UCSD-AML1 (cell line): Measurements from ENCODE around the gene SYK.
"Not testable (repeated sequence)": the region's sequence is repeated elsewhere in the genome, so short reads cannot be mapped to it uniquely, and the experiment has no call there.

Source experiments
- DNase-seq: peaks from one replicate; lab custom pipeline; 2025; ENCODE audit not compliant: unreplicated experiment; lab: John Stamatoyannopoulos, UW

The SYK gene

DNA sequence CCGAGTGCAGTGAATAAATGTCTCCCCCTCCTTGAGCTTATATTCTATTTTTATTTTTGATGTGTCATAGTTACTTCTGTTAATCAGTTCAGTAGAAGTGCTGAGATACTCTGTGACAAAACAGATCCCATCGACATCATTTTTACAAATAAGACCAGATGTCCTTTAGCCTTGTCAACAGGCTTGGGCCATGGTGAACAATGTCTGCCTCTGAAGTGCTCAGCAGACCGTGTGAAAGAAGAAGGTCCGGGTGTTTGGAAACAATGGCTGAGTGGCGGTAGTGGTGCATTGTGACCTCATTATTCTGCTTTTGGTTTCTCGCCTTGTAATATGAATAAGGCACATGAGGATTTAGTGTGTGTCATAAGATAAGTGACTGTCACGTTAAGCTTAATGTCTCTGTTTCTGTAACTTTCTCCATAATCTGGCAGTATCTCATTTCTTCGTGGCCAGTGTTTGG, 71.2 kb downstream of the SYK start:
- no peak for DNase-seq

DNA sequence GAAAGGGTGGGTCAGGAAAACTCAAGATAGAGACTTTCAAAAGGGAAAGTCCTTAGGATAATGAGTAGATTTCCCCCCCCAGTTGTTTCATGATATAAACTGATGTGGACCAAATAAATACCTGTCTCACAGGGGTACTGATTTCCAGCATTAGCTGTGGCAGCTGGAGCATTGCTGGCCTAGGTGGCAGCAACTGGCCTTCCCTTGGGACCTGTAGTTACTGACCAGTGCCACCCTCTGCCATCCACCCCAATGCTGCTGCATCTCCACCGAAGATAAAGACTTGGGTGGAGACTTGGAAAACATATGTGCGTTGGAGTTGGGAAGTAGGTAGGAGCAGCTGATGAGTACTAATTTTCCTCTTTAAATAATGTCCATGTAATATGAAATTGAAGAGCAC, 71.8 kb downstream of the SYK start:
- DNase-seq = no peak

DNA sequence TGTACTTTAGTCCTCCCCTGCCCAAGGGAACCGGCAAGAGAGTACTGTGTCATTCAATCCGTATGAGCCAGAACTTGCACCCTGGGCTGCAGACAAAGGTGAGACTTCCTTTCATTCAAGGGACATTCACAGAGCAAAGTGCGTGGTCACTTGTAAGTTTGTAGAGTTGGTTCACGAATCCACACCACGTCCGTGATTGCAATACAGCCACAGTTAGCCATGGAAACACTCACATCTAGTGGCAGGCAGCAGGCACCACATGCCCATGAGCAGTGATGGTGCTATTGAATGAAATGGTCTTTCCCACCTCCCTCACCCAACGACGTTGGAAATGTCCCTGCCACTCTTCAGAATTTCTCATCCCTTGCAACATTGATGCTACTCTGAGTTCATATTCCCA, 72.6 kb downstream of the SYK start:
- DNase-seq = no peak

DNA sequence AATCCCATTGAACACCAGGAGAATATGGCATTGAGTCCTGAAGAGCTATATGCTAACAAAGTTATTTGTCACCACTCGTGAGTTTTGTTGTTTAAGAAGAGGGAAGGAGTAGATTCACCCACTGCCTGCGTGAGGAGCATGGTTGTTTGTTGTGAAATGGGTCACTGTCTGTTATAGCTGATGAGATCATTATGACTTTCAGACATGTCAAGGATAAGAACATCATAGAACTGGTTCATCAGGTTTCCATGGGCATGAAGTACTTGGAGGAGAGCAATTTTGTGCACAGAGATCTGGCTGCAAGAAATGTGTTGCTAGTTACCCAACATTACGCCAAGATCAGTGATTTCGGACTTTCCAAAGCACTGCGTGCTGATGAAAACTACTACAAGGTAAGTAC, 76.9 kb downstream of the SYK start:
- no peak for DNase-seq

- no peak for DNase-seq
These were observed 78.4 kb downstream of the SYK start for GRCh38 chr9:90880066-90880465.

DNA sequence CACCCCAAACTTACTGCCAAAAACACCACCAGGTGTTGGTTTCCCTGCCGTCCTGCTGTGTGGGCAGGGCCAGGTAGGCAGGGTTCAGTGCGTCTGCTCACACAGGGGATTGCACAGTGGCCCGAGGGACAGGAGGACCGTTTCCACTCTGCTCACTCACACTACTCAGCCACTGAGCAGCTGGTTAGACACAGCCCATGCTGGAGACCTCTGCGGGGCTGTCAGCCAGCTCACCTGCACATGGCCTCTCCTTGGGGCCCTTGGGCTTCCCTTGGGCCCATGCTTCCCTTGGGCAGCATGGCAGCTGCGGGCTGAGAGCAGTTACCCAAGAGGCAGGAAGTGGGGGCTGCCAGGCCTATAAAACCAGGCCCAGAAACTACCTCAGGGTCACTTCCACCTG, 79.0 kb downstream of the SYK start:
- no peak for DNase-seq

DNA sequence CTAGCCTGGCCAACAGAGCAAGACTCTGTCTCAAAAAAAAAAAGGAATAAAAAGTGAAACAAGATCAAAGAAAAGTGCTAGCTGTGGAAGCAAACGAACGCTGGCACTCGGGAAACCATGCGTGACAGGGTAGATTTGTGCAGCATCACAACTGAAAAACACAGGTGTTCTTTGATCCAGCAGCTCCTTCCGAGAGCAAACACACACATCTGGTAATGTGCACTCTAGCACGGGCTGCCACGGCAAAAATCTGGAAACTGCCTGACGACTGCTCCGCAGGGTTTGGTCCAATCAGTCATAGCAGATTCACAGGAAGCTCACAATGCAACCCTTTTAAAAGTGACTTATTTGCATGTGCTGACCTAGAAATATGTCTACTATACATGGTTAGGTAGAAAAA, 80.0 kb downstream of the SYK start:
- DNase-seq = no peak

DNA sequence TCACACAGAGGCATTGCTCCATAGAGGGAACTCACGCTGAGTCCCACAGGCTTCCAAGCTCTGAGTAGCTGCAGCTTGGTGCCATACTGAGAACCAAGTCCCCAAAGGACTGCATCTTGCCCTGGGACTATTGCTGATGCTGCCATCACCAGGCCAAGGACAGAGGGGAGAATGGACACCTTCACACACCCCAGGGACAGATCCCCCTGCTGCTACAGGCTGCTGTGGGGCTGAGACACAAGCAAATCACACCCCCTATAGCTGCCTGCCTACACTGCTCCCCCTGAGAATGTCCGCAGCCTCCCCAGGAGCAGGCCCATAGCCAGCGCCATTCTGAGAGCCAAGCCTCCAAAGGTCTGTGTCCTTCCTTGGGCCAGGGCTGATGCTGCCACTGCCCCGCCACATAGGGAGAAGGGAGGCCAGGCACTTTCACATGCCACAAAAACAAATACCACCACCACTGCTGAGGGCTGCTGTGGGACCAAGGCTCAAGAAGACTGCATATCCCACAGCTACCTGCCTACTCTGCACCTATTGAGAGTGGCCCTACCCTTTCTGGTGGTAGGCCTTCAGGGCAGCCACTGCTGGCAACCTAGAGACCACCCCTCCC, 81.5 kb downstream of the SYK start:
- no peak for DNase-seq

GRCh38 chr9:90883661-90884060, 82.0 kb downstream of the SYK start:
- no peak for DNase-seq

- no peak for DNase-seq
These were observed 82.6 kb downstream of the SYK start for GRCh38 chr9:90884178-90884577.

DNA sequence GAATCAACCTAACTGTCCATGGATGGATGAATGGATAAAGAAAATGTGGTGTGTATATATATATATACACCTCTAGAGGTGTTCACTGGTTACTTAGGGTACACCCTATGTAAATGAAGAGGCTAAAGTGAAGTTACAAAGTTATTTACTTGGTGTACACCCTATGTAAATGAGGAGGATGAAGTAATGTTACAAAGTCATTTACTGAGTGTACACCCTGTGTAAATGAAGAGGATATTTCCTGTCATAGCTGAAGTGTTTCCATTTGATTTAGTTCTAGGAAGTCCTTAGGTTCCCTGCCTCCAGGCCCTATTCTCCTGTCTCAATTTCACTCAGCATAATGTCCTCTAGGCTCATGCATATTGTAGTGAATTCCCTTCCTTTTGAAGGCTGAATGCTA, 85.2 kb downstream of the SYK start:
- not testable (repeated sequence) for DNase-seq

GRCh38 chr9:90888941-90889340, 87.3 kb downstream of the SYK start:
- DNase-seq = no peak

DNA sequence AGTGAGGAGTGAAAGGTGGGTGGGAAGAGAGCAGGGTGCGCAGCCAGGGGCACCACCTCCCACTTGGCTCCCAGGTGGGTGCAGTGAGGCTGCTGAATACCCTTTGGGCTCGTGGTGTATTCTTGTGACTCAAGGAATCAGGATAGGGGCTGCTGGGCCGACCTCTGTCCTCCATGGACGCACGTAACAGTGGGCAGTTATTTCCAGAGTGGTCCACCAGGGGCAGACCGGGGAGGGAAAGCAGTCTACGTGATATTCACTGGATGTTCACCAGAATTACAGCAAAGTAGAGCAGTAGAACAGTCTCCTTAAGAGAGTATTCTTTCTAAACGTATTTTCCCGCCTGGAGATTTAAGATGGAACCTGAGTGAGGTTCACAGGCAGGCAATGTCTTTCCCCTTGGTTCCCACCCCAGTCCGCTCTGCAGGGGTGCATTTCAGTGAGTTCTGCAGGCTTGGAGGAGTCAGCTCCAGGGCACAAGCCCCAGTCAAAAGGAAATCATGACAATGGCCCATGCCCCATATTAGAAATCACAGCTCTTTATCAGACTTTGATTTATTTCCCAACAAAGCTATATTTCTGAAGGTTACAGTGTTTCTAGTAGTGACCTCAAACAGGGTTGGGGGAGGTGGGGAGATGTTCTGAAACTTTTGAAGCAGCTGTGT, 88.7 kb downstream of the SYK start:
- no peak for DNase-seq

GRCh38 chr9:90891308-90892040, 89.9 kb downstream of the SYK start:
- DNase-seq = no peak

DNA sequence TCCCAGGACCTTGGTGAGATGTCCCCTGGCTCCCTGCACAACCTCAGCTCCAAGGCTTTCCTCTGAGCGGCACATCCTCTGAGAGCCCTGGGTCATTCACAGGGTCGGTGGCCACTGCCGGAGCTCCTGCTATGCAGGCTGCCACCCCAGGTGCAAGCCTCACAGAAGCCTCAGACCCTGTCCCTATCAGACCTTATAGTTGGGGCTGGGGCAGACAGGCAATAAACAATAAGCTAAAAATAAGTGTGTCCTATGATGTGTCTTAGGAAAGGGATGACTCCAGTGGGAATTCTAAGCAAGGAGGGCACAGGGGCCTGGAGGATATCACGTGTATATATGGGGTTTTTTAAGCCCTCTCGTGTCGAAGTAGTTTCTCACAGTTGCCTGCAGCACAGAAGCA, 91.3 kb downstream of the SYK start:
- DNase-seq = no peak

DNA sequence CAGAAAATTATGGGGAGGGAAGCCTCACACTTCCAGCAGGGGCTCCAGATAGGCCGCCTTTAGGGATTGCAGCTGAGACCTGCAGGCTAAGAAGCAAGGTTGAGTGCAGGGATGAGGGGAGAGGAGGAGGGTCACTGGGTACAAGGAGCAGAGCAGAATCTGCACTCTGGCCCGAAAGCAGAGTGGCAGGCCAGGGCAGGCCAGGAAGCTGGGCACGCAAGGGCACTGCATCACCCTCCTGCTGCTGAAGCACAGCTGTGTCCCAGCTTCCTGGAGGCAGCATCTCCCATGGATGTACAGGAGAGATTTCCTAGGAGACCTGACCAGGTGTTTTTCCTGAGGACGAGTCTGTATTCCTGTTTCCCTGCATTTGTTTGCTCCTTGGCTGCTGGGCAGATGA, 92.1 kb downstream of the SYK start:
- no peak for DNase-seq

DNA sequence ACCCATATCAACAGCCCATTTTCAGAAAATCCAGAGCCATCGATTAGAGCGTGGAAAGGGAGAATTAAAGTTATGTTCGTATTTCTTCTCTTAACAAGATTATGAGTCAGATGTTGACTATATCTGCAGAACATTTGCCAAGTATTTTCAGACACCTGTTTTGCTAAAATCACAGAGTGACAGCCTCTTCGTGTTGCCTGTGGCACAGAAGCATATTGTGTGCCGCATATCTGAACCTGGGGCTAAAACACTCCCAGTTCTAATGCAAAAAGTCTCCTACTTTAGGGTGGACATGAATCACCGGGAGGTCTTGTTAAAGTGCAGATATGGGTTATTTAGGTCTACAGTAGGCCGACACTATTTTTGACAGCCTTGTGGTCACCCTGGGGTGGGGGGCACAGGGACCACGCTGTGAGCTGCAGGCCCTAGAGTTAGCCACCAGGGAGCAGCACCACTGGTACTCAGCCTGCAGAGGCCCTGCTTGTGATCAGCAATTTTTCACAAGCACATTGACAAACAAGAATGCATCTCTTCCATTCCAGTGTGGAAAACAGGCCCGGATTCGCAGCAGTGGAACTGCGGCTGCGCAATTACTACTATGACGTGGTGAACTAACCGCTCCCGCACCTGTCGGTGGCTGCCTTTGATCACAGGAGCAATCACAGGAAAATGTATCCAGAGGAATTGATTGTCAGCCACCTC, 93.5 kb downstream of the SYK start:
- no peak for DNase-seq

- DNase-seq = no peak
These were observed 94.2 kb downstream of the SYK start for GRCh38 chr9:90895786-90896185.

GRCh38 chr9:90896231-90896630, 94.6 kb downstream of the SYK start:
- no peak for DNase-seq

GRCh38 chr9:90898228-90898627, 96.6 kb downstream of the SYK start:
- DNase-seq = no peak

GRCh38 chr9:90899287-90899686, 97.7 kb downstream of the SYK start:
- no peak for DNase-seq

DNA sequence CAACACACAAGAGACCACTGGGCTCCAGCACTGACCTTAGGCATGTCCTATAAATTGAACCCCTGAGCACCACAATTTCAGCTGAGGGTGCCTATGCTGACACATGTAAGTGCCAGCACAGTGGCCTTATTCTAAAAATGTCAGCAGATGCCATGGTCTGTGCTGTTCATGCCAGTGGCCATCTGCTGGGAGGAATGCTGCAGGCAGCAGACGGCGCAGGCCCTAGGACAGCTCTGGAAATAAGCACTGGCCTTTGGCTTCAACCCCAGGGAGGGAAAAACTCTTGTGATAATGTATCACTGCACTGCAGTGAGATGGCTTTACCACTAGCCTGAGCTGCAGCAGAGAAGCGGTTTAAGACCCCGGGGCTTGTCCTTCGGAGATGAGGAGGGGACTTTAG, 98.5 kb downstream of the SYK start:
- DNase-seq = no peak
